IPS-15b (cell line): Measurements from ENCODE around the gene SDCCAG8.
"Not testable (repeated sequence)": the region's sequence is repeated elsewhere in the genome, so short reads cannot be mapped to it uniquely, and the experiment has no call there.

Experiments used
- H3K27me3 ChIP-seq: one replicate; pipeline ENCODE4 v1.6.1; 2013; ENCODE audit warnings: low read length; ENCODE audit not compliant: control insufficient read depth, insufficient read depth
- H3K36me3 ChIP-seq: one replicate; pipeline ENCODE4 v1.6.1; 2013; ENCODE audit warnings: low read length; ENCODE audit not compliant: control insufficient read depth, insufficient read depth
- H3K4me1 ChIP-seq: one replicate; pipeline ENCODE4 v1.6.1; 2013; ENCODE audit warnings: mild to moderate bottlenecking, low read length; ENCODE audit not compliant: control insufficient read depth, insufficient read depth
- H3K4me3 ChIP-seq: one replicate; pipeline ENCODE4 v1.5.1; 2013; ENCODE audit warnings: low read depth, low read length
- H3K9ac ChIP-seq: one replicate; pipeline ENCODE4 v1.6.1; 2013; ENCODE audit warnings: low read depth, mild to moderate bottlenecking, low read length
- H3K9me3 ChIP-seq: one replicate; pipeline ENCODE4 v1.6.1; 2013; ENCODE audit warnings: mild to moderate bottlenecking, low read length; ENCODE audit not compliant: control insufficient read depth, insufficient read depth

The SDCCAG8 gene

DNA sequence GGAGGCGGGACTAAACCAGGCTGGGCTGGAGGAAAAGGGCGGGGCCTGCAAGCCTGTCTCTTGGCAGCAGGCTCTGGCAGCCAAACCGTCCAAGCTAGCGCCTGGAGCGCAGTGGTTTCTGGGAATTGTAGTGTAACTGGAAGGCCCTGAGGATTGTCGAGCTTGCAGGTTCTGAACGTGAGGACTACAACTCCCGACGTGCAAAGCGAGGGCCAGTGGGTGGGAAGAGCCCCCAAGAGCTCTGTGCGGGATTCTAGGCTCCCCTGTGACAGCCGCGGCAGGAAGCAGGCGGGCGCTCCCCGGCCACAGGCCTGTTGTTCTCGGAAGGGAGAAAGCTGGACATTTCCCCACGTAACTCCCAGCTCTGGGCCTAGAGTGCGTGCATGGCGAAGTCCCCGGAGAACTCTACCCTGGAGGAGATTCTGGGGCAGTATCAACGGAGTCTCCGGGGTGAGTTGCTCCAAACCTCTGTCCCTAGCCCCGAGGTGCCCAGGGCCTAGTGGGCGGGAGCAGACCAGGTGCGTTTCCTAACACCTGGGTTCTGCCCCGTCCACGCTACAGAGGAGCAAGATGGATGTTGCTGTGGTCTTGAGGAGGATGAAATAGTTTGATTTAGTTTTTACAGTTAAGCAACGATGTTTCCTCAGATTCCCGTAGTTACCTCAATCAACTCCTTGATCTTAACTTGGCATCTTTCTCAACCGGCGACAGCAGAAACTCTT lies at the start of gene SDCCAG8:
SDCCAG8 (plus strand) TSS at position 251 of the 722 bp plus-strand sequence; CDS start at position 384, 133 bp downstream.
- peak within 1 kb of the TSS; percentile 80 for H3K4me3 ChIP-seq
- H3K4me1 ChIP-seq = peaks cover 13% of the 10 kb centered on the region
- H3K9ac ChIP-seq = no peak within 1 kb of the TSS
- H3K27me3 ChIP-seq = no peaks in the 10 kb centered on the region
- H3K9me3 ChIP-seq = no peaks in the 10 kb centered on the region
- no peaks in the 10 kb centered on the region for H3K36me3 ChIP-seq

- H3K36me3 ChIP-seq, H3K9ac ChIP-seq, H3K4me1 ChIP-seq, H3K9me3 ChIP-seq, H3K27me3 ChIP-seq, H3K4me3 ChIP-seq: not testable (repeated sequence)
Observed at GRCh38 chr1:243211984-243212383, 43.9 kb upstream of the SDCCAG8 start.

- Histone ChIP-seq H3K36me3 (no peaks in the 10 kb centered on the region), H3K9me3 (no peaks in the 10 kb centered on the region), H3K4me3 (no peak overlapping the region), H3K4me1 (no peaks in the 10 kb centered on the region), H3K9ac (no peak overlapping the region), H3K27me3 (no peaks in the 10 kb centered on the region)
Observed at GRCh38 chr1:243213045-243213787, 42.6 kb upstream of the SDCCAG8 start.

GRCh38 chr1:243215276-243215875 lies 40.5 kb upstream of the SDCCAG8 start:
- not testable (repeated sequence) for H3K9ac ChIP-seq, H3K27me3 ChIP-seq, H3K4me1 ChIP-seq, H3K36me3 ChIP-seq, H3K9me3 ChIP-seq, H3K4me3 ChIP-seq

DNA sequence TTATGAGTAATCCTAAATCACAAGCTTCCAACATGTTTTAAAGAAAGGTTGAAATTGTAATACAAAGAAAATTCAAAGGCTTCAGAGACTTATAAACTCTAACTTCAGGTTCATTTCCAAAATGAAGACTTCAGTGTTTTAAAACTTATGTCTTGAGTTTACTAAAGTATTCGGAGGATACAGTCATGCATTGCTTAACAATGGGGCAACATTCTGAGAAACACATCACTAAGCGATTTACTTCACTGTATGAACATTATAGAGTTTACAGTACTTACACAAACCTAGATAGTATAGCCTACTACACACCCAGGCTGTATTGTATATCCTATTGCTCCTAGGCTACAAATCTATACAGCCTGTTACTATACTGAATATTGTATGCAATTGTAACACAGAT lies 39.1 kb upstream of the SDCCAG8 start:
- H3K9me3 ChIP-seq = no peaks in the 10 kb centered on the region
- no peak overlapping the region for H3K9ac ChIP-seq
- no peaks in the 10 kb centered on the region for H3K4me1 ChIP-seq
- no peaks in the 10 kb centered on the region for H3K36me3 ChIP-seq
- H3K27me3 ChIP-seq = no peaks in the 10 kb centered on the region
- no peak overlapping the region for H3K4me3 ChIP-seq

DNA sequence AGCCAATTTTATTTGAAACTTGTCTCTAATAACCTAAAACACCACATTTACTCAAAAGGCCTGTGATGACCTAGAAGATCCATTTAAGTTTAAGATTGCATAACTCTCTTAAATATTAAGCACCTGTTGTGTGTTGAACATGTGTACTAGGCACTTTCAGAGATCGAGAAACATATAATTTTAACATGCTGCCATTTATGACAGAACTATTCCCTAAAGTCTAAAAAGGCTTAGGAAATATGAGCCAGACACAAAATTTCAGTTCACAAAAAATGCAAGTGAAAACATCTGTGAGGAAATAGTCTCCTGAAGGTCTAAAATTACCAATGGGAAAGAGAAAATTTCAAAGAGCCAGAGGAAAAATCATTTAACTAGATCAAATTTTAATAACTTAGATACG lies 38.5 kb upstream of the SDCCAG8 start:
- Histone ChIP-seq H3K4me1 (no peaks in the 10 kb centered on the region), H3K36me3 (no peaks in the 10 kb centered on the region)

DNA sequence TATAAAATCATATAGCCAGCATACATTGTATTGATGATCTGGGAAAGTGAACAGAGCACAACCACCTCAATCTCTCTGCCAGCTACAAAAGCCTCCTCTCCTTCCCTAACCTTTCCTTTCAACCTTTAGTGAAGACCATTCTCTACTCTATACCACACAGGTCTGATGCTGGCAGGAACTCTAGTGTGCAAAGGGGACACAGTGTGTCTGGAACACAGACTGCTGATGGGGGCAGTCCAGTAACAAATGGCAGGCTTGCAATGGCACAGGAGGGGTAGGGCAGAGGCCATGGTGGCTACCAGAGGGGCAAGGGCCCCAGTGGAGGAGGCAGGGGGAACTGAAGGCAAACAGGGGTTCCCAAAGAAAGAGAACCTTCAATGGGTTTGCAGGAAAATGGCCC lies 37.8 kb upstream of the SDCCAG8 start:
- Histone ChIP-seq H3K36me3 (no peaks in the 10 kb centered on the region), H3K4me3 (no peak overlapping the region), H3K9me3 (no peaks in the 10 kb centered on the region), H3K9ac (no peak overlapping the region), H3K4me1 (no peaks in the 10 kb centered on the region), H3K27me3 (no peaks in the 10 kb centered on the region)

More for the DNA sequence above, 38.5 kb upstream of the SDCCAG8 start:
- Histone ChIP-seq H3K9me3 (no peaks in the 10 kb centered on the region), H3K27me3 (no peaks in the 10 kb centered on the region), H3K9ac (no peak overlapping the region), H3K4me3 (no peak overlapping the region)

DNA sequence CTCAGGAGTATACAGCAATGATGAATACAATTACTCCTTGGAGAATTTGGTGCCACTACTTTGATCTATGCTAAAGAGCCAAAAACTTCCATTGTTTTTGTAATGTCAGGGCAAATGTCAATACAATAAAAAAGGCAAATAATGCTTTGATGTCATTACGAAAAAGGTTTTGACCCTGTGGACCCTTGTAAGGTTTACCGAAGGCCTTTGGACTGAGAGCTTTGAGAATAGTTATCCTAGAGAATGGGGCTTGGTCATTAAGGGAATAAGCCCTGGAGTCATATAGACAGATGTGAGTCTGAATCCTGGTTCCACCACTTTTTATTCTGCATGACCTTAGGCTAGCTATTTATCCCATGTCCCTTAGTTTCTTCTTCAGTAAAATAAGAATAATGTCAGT lies 28.2 kb upstream of the SDCCAG8 start:
- no peaks in the 10 kb centered on the region for H3K4me1 ChIP-seq
- H3K4me3 ChIP-seq = no peak overlapping the region
- H3K27me3 ChIP-seq = no peaks in the 10 kb centered on the region
- no peaks in the 10 kb centered on the region for H3K36me3 ChIP-seq
- H3K9ac ChIP-seq = no peak overlapping the region
- peaks cover 3% of the 10 kb centered on the region for H3K9me3 ChIP-seq

GRCh38 chr1:243229526-243229925 lies 26.3 kb upstream of the SDCCAG8 start:
- Histone ChIP-seq H3K4me1 (no peaks in the 10 kb centered on the region), H3K36me3 (no peaks in the 10 kb centered on the region), H3K27me3 (no peaks in the 10 kb centered on the region), H3K9me3 (peaks cover 3% of the 10 kb centered on the region), H3K9ac (no peak overlapping the region), H3K4me3 (no peak overlapping the region)

- Histone ChIP-seq H3K27me3 (no peaks in the 10 kb centered on the region), H3K9me3 (peaks cover 3% of the 10 kb centered on the region), H3K36me3 (no peaks in the 10 kb centered on the region), H3K4me1 (no peaks in the 10 kb centered on the region), H3K9ac (no peak overlapping the region), H3K4me3 (no peak overlapping the region)
Observed at GRCh38 chr1:243230914-243231313, 24.9 kb upstream of the SDCCAG8 start.

DNA sequence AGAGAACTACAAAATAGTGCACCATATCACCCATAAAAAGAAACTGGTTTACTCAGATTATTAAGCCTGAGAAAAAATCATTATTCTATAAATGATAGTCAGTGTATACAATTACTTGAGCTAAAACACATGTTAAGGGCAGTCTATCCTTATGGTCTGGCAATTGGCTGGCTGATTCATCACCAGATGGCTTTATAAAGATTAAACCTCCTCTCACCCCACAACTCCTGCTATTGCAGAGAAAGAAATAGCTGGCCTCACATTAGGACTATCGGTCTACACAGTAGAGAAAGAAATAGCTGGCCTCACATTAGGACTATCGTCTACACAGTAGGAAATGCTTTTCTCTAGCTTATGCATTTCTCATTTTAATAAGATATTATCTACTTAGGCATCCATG lies 21.9 kb upstream of the SDCCAG8 start:
- Histone ChIP-seq H3K4me1 (no peaks in the 10 kb centered on the region), H3K9ac (no peak overlapping the region), H3K9me3 (peaks cover 3% of the 10 kb centered on the region), H3K36me3 (no peaks in the 10 kb centered on the region), H3K4me3 (no peak overlapping the region), H3K27me3 (no peaks in the 10 kb centered on the region)
